Hypothalamus (tissue), 51 donors: ENCODE results near the gene DPEP1.
"Not testable (repeated sequence)": the region's sequence is repeated elsewhere in the genome, so short reads cannot be mapped to it uniquely, and the experiment has no call there.

Experiments used
- DNase-seq, 51 donors: peaks; one replicate each; lab custom pipeline; 2025; lab: John Stamatoyannopoulos, UW

The DPEP1 gene

GRCh38 chr16:89641458-89642119, 28.1 kb downstream of the DPEP1 start:
- DNase-seq, result no peak

- no peak for DNase-seq
These were observed 29.1 kb downstream of the DPEP1 start for GRCh38 chr16:89642574-89642973.

GRCh38 chr16:89643769-89644300, 30.4 kb downstream of the DPEP1 start:
- no peak for DNase-seq

GRCh38 chr16:89645122-89645521, 31.7 kb downstream of the DPEP1 start:
- DNase-seq, result no peak

- DNase-seq, result no peak
These were observed 32.8 kb downstream of the DPEP1 start for GRCh38 chr16:89646270-89646669.

GRCh38 chr16:89646906-89647305, 33.5 kb downstream of the DPEP1 start:
- no peak for DNase-seq

- DNase-seq, result no peak
These were observed 38.1 kb downstream of the DPEP1 start for GRCh38 chr16:89651584-89651983.

- no peak for DNase-seq
These were observed 40.3 kb downstream of the DPEP1 start for GRCh38 chr16:89653656-89654295.

GRCh38 chr16:89655062-89655643, 41.7 kb downstream of the DPEP1 start:
- DNase-seq, result no peak

- DNase-seq, result no peak
These were observed 43.1 kb downstream of the DPEP1 start for GRCh38 chr16:89656435-89657121.

- DNase-seq, result peak; percentile 24 to 93 (median 82)
These were observed 44.2 kb downstream of the DPEP1 start, which contains the start of the genes CHMP1A and SPATA33 for GRCh38 chr16:89657442-89658220. TSS of gene CHMP1A (minus strand) at chr16:89657708. CDS start at chr16:89657588, 120 bp downstream. TSS of gene SPATA33 (plus strand) at chr16:89657836. CDS start at chr16:89657912, 76 bp downstream.

GRCh38 chr16:89658221-89658879, 44.9 kb downstream of the DPEP1 start:
- DNase-seq, result peak in 2 of 51 donors; percentile 16 to 46

GRCh38 chr16:89660146-89660545, 46.7 kb downstream of the DPEP1 start:
- no peak for DNase-seq

GRCh38 chr16:89661215-89661614, 47.8 kb downstream of the DPEP1 start:
- no peak for DNase-seq

- DNase-seq, result not testable (repeated sequence)
These were observed 50.8 kb downstream of the DPEP1 start for GRCh38 chr16:89664238-89664637.

- peak in 16 of 51 donors; percentile 6 to 60 (median 12) for DNase-seq
These were observed 53.6 kb downstream of the DPEP1 start for GRCh38 chr16:89667000-89667399.

- DNase-seq, result no peak
These were observed 54.2 kb downstream of the DPEP1 start for GRCh38 chr16:89667633-89668032.

- DNase-seq, result no peak
These were observed 55.3 kb downstream of the DPEP1 start for GRCh38 chr16:89668790-89669158.

- DNase-seq, result no peak
These were observed 56.3 kb downstream of the DPEP1 start for GRCh38 chr16:89669755-89670154.
